GM21447 (cell line): ENCODE results near the gene RRP9.
"Not testable (repeated sequence)": the region's sequence is repeated elsewhere in the genome, so short reads cannot be mapped to it uniquely, and the experiment has no call there.

Experiments
- ATAC-seq: cut with Tn5 transposase; IDR thresholded peaks from one replicate; pipeline ENCODE4 v1.9.1; 2021; ENCODE audit not compliant: unreplicated experiment

RRP9 gene

GRCh38 chr3:51904034-51904823 is 37.5 kb downstream of the RRP9 start:
- ATAC-seq = no peak

- ATAC-seq = not testable (repeated sequence)
Observed at GRCh38 chr3:51902361-51902760, 39.3 kb downstream of the RRP9 start.

GRCh38 chr3:51900043-51900442 is 41.7 kb downstream of the RRP9 start:
- ATAC-seq = not testable (repeated sequence)

GRCh38 chr3:51897391-51897790 is 44.3 kb downstream of the RRP9 start:
- no peak for ATAC-seq

- ATAC-seq = no peak
Observed at GRCh38 chr3:51896607-51897305, 44.9 kb downstream of the RRP9 start.

GRCh38 chr3:51894939-51895338 is 46.8 kb downstream of the RRP9 start:
- ATAC-seq = no peak

- no peak for ATAC-seq
Observed at GRCh38 chr3:51894391-51894790, 47.3 kb downstream of the RRP9 start.

GRCh38 chr3:51891242-51892039 is 50.3 kb downstream of the RRP9 start:
- no peak for ATAC-seq

DNA sequence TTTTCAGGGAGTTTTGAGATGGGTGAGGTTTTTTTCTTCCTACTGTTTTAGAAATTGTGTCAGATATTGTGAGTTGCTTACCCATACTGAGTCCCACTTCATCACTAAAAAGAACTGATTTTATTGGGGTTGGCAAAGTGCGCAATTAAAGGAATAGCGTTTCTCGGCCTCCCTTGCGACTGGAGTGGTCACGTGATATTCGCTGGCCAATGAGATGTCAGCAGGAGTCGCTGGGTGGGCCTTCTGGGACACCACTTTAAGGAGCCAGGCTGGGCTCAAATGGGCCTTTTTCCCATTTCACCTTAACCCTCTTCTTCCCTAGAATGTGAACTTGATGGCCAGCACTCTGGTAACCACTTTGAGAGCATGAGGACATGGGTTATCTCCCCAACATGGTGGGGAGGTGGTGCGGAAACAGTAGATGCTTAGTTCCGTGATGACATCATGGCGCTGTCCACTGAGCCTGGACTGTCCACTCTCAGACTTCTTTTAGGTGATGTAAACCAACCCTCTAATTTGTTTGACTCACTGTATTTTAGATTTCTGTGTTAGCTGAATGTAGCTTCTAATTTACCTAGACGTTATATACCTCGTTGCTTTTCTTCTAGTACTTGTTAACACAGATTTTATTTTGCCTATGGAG is 53.1 kb downstream of the RRP9 start:
- no peak for ATAC-seq

- no peak for ATAC-seq
Observed at GRCh38 chr3:51887620-51888019, 54.1 kb downstream of the RRP9 start.

GRCh38 chr3:51886447-51886846 is 55.3 kb downstream of the RRP9 start:
- ATAC-seq = no peak
